Stimulated activated CD4-positive, alpha-beta T cell treated with anti-CD3 and anti-CD28 coated beads, Interleukin-1b, Interleukin-23, amount 100 ng/mL, for 4 hours (primary cell): ENCODE results near the gene CYP24A1.
"Not testable (repeated sequence)": the region's sequence is repeated elsewhere in the genome, so short reads cannot be mapped to it uniquely, and the experiment has no call there.

Source experiments
- DNase-seq, 2 donors: peaks; one replicate each; pipeline ENCODE4 v3.0.0-alpha.2; 2020; ENCODE audit warnings: low read depth in 2 of 2

CYP24A1 gene

DNA sequence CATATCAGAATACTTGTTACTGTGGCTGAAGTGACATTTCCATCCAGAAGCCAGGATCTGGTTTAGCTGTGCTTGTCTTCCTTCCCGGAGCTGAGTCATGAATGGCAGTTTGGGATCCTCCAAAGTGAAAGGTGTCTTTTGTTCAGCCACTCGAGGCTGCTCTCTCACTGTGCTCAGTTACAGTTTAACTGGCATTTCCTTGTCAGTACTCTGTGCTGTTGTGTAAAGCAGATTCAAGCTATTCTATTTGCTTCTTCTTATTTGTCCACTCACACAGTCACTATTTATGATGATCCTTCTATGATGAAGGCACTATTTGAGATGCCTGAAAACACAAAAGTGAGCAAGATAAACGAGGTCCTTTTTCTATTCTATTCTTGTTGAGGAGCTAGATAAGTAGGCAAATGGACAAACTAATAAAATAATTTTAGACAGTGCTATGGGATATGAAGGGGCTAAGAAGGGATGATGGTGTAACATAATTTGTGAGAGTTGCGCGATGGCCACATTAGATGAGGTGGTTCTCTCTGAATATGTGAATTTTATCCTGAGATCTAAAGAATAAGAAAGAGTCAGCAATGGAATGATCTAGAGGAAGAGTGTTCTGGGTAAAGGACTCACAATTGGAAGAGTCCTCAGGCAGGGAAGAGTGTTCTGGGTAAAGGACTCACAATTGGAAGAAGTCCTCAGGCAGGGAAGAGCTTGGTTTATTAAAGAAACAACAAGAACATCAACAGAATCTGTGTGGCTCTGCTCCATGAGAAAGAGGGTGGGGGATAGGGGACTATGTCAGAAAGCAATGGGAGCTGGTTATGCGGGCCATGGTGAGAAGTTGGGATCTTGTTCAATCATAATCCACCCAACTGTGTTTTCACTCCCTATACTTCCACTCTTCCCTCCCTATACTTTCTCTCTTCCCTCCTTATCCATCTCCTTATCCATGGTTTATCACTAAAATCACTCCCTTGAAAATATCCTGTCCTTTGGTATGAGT lies 40.1 kb downstream of the CYP24A1 start:
- DNase-seq: no peak

DNA sequence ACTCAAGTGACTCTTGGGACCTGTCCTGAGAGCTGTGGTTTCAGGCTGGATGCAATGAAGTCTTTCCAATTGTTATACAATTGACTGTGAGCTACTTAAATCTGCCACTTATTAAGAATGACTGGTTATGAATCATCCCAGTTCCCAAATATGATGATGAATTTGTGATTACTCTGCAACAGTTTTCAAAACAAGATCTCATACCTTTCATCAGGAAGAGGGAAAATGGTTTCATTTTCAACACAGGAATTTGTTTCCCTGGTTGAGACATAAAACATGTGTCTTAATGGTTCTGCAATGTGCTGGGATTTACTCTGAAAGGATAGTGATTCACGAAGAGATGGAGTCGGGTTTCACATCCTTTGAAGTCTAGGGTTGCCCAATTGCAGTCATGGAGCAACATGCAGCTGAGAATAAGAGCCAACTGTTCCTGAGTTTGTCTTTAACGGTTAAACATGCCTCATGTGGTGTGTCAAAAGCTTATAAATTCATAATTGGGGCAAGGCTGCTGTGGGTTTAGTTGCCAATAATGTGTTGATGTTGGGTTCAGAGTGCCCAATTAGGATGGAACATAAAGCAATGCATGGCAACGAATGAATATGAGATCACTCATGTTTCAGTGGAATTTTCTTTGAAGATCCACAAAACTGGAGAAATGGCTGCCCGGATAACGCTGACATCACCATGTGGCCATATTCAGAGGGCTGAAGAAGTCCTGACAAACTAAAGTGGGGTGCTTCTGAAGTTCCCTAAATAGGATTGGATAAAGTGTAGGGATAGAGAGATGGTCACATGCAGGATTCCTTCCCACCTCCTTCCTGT lies 41.0 kb downstream of the CYP24A1 start:
- no peak for DNase-seq

GRCh38 chr20:54131675-54132611 lies 41.8 kb downstream of the CYP24A1 start:
- DNase-seq: no peak

DNA sequence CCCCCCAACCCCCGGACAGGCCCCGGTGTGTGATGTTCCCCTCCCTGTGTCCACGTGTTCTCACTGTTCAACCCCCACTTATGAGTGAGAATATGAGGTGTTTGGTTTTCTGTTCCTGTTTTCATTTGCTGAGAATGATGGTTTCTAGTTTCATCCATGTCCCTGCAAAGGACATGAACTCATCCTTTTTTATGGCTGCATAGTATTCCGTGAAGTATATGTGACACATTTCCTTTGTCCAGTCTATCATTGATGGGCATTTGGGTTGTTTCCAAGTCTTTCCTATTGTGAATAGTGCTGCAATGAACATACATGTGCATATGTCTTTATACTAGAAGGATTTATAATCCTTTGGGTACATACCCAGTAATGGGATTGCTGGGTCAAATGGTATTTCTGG lies 42.7 kb downstream of the CYP24A1 start:
- DNase-seq: not testable (repeated sequence)

- DNase-seq: no peak
These were observed 44.4 kb downstream of the CYP24A1 start for GRCh38 chr20:54129350-54129749.

GRCh38 chr20:54127855-54128574 lies 45.8 kb downstream of the CYP24A1 start:
- DNase-seq: no peak

DNA sequence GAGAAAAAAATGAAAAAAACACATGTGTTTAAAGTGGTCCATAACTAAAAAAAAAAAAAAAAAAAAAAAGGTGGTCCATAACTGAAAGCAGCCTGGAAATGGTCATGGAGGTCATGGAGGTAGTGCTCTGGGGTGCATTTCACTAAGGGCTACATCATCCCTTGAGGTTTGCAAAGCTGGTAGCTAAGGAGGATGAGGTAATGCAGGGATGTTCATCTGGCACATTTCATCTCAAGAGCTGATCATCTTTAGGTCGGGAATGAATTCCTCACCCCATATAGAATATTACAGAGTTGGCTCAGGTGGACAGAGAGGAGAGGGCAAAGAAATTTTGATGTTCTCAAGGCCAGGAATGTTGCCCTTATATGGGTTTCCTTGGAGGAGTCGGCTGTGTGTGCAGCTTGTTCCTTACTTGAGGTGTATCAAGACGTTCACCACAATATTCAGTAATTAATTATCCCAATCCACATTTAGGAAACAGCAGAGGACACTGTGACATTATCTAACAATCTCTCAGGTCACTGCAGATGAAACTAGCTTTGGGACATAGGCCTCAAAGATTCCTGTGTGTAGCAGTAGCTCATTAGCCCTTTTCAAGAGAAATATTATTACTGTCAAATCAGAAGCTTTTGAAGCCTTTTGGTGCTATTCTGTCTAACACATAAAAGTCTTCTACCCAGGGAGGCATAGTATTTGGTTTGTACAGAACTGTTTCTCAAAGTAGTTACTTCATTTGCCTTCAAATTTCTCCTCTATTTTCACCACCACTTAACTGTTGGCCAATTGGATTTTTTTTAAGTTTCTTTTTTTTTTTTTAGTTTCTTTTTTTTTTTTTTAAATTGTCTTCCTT lies 46.8 kb downstream of the CYP24A1 start:
- DNase-seq: no peak

DNA sequence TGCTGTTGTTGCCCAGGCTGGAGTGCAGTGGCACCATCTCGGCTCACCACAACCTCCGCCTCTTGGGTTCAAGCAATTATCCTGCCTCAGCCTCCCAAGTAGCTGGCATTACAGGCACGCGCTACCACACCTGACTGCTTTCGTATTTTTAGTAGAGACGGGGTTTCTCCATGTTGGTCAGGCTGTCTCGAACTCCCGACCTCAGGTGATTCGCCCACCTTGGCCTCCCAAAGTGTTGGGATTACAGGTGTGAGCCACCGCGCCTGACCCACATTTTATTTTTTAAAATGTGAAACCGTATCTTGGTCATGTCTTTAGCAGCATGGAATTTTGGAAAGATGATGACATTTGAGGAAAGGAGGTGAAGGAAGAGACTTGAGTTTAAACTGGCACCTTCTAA lies 47.5 kb downstream of the CYP24A1 start:
- DNase-seq: not testable (repeated sequence)

GRCh38 chr20:54123587-54124180 lies 50.1 kb downstream of the CYP24A1 start:
- DNase-seq: no peak

GRCh38 chr20:54122681-54123586 lies 50.9 kb downstream of the CYP24A1 start:
- DNase-seq: no peak

DNA sequence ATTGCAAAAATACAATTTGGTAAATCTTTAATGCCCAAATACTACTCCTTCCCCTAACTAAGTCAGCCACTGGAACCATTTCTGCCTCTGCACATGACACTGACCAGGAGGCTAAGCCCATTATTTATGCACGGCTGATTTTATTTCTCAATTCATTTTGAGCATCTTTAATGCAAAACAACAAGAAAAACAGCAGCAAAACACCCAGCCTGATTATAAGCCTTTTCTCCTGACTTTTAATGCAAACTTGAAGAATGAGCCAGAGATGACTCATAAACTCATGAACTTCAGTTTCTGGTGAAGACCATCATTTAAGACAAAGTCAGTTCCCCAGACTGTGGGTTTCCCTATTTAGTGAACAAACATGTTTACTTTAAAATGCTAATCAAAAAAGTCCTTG lies 51.6 kb downstream of the CYP24A1 start:
- no peak for DNase-seq

- DNase-seq: no peak
These were observed 54.0 kb downstream of the CYP24A1 start for GRCh38 chr20:54119744-54120143.

- DNase-seq: no peak
These were observed 55.4 kb downstream of the CYP24A1 start for GRCh38 chr20:54118220-54119001.

DNA sequence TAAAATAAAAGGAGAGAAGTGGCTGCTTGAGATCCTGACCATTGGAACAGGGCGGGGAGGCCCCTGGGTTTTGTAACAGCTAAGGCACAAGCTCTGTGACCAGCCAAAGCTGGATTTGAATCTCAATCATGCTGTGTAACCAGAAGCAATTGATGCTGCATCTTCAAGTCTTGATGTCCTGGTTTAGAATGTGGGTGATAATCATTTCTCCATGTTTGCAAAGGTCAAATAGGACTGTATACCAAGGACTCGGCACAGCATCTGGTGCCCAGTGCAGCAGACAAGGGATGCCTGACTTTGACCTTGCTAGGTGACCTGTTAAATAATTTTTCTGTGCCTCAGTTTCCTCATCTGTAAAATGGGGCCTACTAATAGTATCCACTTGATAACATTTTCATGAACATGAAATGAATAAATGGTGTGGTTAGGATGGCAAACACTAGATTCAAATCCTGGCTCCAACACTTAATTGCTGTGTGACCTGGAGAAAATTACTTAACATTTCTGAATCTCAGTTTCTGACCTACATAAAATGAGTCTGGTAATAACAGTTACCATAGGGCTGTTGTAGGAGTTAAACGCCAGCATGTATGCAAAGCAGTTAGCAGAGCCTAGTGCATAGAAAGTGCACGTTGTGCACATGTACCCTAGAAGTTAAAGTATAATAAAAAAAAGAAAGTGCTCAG lies 57.1 kb downstream of the CYP24A1 start:
- no peak for DNase-seq

DNA sequence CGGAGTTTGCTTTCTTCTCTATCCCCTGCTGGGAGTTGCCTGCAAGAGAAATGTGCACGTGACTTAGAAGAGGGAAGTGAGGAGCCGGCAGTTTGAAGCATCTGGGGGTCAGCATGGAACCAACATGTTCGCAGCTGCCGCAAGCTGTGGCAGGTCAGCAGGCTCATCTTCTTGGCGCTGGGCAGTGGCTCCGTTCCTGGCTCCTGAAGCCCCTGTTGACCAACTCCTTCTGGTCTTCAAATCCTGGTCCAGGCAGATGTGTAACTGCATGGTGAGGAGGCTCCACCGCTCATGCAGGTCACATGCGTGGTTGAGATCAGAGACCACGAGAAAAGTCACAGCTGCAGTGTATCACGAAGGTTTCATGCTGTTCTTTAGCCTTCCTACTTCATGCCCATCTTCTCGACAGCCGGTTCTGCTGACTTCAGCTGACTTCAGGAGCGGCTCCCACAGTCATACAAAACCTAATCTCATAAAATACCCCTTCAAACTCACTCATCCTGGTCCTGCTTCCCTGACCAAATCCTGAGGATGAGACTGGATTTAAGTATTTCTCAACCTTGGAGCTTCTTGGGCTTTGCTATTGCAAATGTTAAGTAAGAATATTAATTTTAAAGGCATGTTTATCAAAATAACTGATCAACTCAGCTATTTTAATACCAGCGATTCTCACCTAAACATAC lies 58.5 kb downstream of the CYP24A1 start:
- no peak for DNase-seq

DNA sequence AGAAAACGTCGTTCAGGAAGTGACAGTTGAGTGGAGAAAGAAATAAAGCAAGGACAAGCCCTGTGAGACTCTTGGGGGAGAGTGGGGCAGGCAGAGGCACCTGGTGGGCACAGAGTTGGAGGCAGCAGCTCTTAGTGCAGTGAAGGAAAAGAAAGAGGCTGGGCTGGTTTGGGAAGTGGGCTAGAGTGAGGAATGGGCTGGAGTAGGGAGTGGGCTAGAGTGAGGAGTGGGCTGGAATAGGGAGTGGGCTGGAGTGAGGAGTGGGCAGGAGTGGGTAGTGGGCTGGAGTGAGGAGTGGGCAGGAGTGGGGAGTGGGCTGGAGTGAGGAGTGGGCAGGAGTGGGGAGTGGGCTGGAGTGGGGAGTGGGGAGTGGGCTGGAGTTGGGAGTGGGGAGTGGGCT lies 59.7 kb downstream of the CYP24A1 start:
- DNase-seq: no peak
